ENCODE measurements around the gene HSPA6. TPM values are rescaled to one million over a fixed set of nuclear protein-coding genes. Genes with fewer than 3 reads are reported as not detected.

HSPA6 gene
- total and polyA plus RNA-seq, 4 donors: 0.77 to 25.8 (median 1.1) TPM

Other genes starting within 250 kb of the HSPA6 start
- 1,000 to 10,000 TPM in 1 of 2 donors, 100 to 1,000 TPM in 1; 293 to 1,019 TPM for gene MPZ, start 214.6 kb upstream of the HSPA6 start, total RNA-seq
- gene MPZ, start 214.6 kb upstream of the HSPA6 start, polyA plus RNA-seq (ENCODE audit: insufficient read length in 2 of 2): 100 to 1,000 TPM in 1 of 2 donors, 10 to 100 TPM in 1; 79.0 to 138 TPM
- gene SDHC, start 210.2 kb upstream of the HSPA6 start, total RNA-seq: 10 to 100 TPM; 36.8 to 49.0 TPM
- gene SDHC, start 210.2 kb upstream of the HSPA6 start, polyA plus RNA-seq (ENCODE audit: insufficient read length in 2 of 2): 100 to 1,000 TPM; 173 to 174 TPM
- gene CFAP126, start 156.7 kb upstream of the HSPA6 start, total RNA-seq: 10 to 100 TPM in 1 of 2 donors, 1 to 10 TPM in 1; 2.3 to 36.8 TPM
- gene CFAP126, start 156.7 kb upstream of the HSPA6 start, polyA plus RNA-seq (ENCODE audit: insufficient read length in 2 of 2): 10 to 100 TPM; 20.3 to 39.3 TPM
- gene FCGR2A, start 19.1 kb upstream of the HSPA6 start, total RNA-seq: 10 to 100 TPM; 11.7 to 53.8 TPM
- 1 to 10 TPM; 7.1 to 9.0 TPM for gene FCGR2A, start 19.1 kb upstream of the HSPA6 start, polyA plus RNA-seq (ENCODE audit: insufficient read length in 2 of 2)
- 10 to 100 TPM in 1 of 2 donors, 1 to 10 TPM in 1; 5.6 to 30.1 TPM for gene FCGR3A, start 25.3 kb downstream of the HSPA6 start, total RNA-seq
- gene FCGR3A, start 25.3 kb downstream of the HSPA6 start, polyA plus RNA-seq (ENCODE audit: insufficient read length in 2 of 2): 10 to 100 TPM; 17.1 to 28.9 TPM
- 10 to 100 TPM in 1 of 2 donors, under 1 TPM in 1; 0.39 to 19.2 TPM for gene FCGR3B, start 106.6 kb downstream of the HSPA6 start, total RNA-seq
- gene FCGR3B, start 106.6 kb downstream of the HSPA6 start, polyA plus RNA-seq (ENCODE audit: insufficient read length in 2 of 2): 1 to 10 TPM in 1 of 2 donors, under 1 TPM in 1; 0.53 to 1.9 TPM
- 1 to 10 TPM; 1.1 to 1.5 TPM for gene FCGR2B, start 138.6 kb downstream of the HSPA6 start, total RNA-seq
- gene FCGR2B, start 138.6 kb downstream of the HSPA6 start, polyA plus RNA-seq (ENCODE audit: insufficient read length in 2 of 2): under 1 TPM in 1 of 2 donors, not detected in 1; 0.20 TPM
- gene FCRLA, start 182.7 kb downstream of the HSPA6 start, total RNA-seq: under 1 TPM; 0.44 to 0.79 TPM
- 1 to 10 TPM in 1 of 2 donors, under 1 TPM in 1; 0.70 to 1.4 TPM for gene FCRLA, start 182.7 kb downstream of the HSPA6 start, polyA plus RNA-seq (ENCODE audit: insufficient read length in 2 of 2)
- 1 to 10 TPM in 1 of 2 donors, under 1 TPM in 1; 0.88 to 2.4 TPM for gene FCRLB, start 197.0 kb downstream of the HSPA6 start, total RNA-seq
- gene FCRLB, start 197.0 kb downstream of the HSPA6 start, polyA plus RNA-seq (ENCODE audit: insufficient read length in 2 of 2): 1 to 10 TPM; 2.5 to 2.9 TPM
- gene DUSP12, start 225.2 kb downstream of the HSPA6 start, total RNA-seq: 10 to 100 TPM; 40.2 to 48.5 TPM
- gene DUSP12, start 225.2 kb downstream of the HSPA6 start, polyA plus RNA-seq (ENCODE audit: insufficient read length in 2 of 2): 10 to 100 TPM; 39.4 to 44.7 TPM
- 10 to 100 TPM; 27.2 to 41.1 TPM for gene ATF6, start 241.8 kb downstream of the HSPA6 start, total RNA-seq
- 10 to 100 TPM; 18.6 to 21.8 TPM for gene ATF6, start 241.8 kb downstream of the HSPA6 start, polyA plus RNA-seq (ENCODE audit: insufficient read length in 2 of 2)

Measured in spinal cord (tissue), 4 donors.